Upper lobe of right lung (tissue), 1 donor: ENCODE data around the gene LRRC25. TPM values are rescaled to one million over a fixed set of nuclear protein-coding genes. Genes with fewer than 3 reads are reported as not detected.

ENCODE experiments used
- ATAC-seq: fragments of 200-7000 bp; cut with Tn5 transposase; one replicate; pipeline ENCODE4 v1.9.1; 2020; ENCODE audit warnings: mild to moderate bottlenecking, moderate library complexity
- DNase-seq: peaks from one replicate; pipeline ENCODE4 v3.0.0-alpha.2; 2020
- H3K27ac ChIP-seq: fragments of 200-600 bp; one replicate; pipeline ENCODE4 v1.8.0; 2022
- H3K27me3 ChIP-seq: fragments of 200-600 bp; one replicate; pipeline ENCODE4 v1.8.0; 2022; ENCODE audit warnings: mild to moderate bottlenecking
- H3K36me3 ChIP-seq: fragments of 200-600 bp; one replicate; pipeline ENCODE4 v1.8.0; 2022
- H3K4me1 ChIP-seq: fragments of 200-600 bp; one replicate; pipeline ENCODE4 v1.8.0; 2022
- H3K4me3 ChIP-seq: fragments of 200-600 bp; one replicate; pipeline ENCODE4 v1.8.0; 2022; ENCODE audit warnings: mild to moderate bottlenecking
- H3K9me3 ChIP-seq: fragments of 200-600 bp; one replicate; pipeline ENCODE4 v1.8.0; 2022
- CTCF ChIP-seq: fragments of 200-600 bp; IDR thresholded peaks from one replicate; pipeline ENCODE4 v1.8.0; 2022; ENCODE audit warnings: antibody characterized with exemption
- intact Hi-C: fragments of 100-400 bp; cut with DNase I; formaldehyde crosslinking; loops from one replicate; pipeline ENCODE4 v1.11.0; 2022
- total RNA-seq: library from RNA; stranded (reverse); fragmentation: NEBNext Ultra II Directional; extraction: Animal tissue kit (Norgen Biotek cat#: 25700); gene quantifications from one replicate; pipeline ENCODE4 v1.2.1, GENCODE V29; 2021
- donor health status: DM: no; HTN: yes; CAD: no; lungs with severe emphysema.

Gene LRRC25
- total RNA-seq, 1 donor from 2014 or later = 22.7 TPM

- intact Hi-C loops = no loop called here
- Histone ChIP-seq H3K4me3 (no peak overlapping the region), H3K4me1 (peaks cover 47% of the 10 kb centered on the region), H3K27me3 (no peaks in the 10 kb centered on the region), H3K36me3 (no peaks in the 10 kb centered on the region), H3K27ac (no peak overlapping the region), H3K9me3 (no peaks in the 10 kb centered on the region)
- ATAC-seq = no peak
- no peak for DNase-seq
- no peak for TF ChIP-seq CTCF
These were observed 24.0 kb upstream of the LRRC25 start for GRCh38 chr19:18421371-18421959.

- ATAC-seq (no peak), DNase-seq (no peak)
- no peaks in the 10 kb centered on the region for H3K36me3 ChIP-seq
- no peak overlapping the region for H3K27ac ChIP-seq
- H3K4me3 ChIP-seq = peak overlapping the region; percentile 72
- no peak for TF ChIP-seq CTCF
- H3K27me3 ChIP-seq = no peaks in the 10 kb centered on the region
- intact Hi-C loops = no loop called here
- peaks cover 48% of the 10 kb centered on the region for H3K4me1 ChIP-seq
- no peaks in the 10 kb centered on the region for H3K9me3 ChIP-seq
These were observed 23.5 kb upstream of the LRRC25 start for GRCh38 chr19:18420930-18421329.

- ATAC-seq (no peak), DNase-seq (peak; percentile 75)
- Histone ChIP-seq H3K27ac (peak overlapping the region; percentile 92), H3K4me1 (peaks cover 53% of the 10 kb centered on the region), H3K27me3 (no peaks in the 10 kb centered on the region), H3K4me3 (peak overlapping the region; percentile 72), H3K36me3 (no peaks in the 10 kb centered on the region), H3K9me3 (no peaks in the 10 kb centered on the region)
- no peak for TF ChIP-seq CTCF
- intact Hi-C loops = no loop called here
These were observed 22.5 kb upstream of the LRRC25 start for GRCh38 chr19:18419699-18420460.

GRCh38 chr19:18419195-18419698, 21.8 kb upstream of the LRRC25 start, which contains the start of gene SSBP4:
SSBP4 (plus strand) TSS chr19:18419398; CDS start chr19:18419649, 251 bp downstream.
- peak; percentile 29 for TF ChIP-seq CTCF
- no peaks in the 10 kb centered on the region for H3K9me3 ChIP-seq
- no peaks in the 10 kb centered on the region for H3K27me3 ChIP-seq
- peak within 1 kb of the TSS; percentile 92 for H3K27ac ChIP-seq
- ATAC-seq = peak; percentile 61
- H3K4me1 ChIP-seq = peaks cover 59% of the 10 kb centered on the region
- intact Hi-C loops = no loop called here
- H3K4me3 ChIP-seq = peak within 1 kb of the TSS; percentile 72
- no peaks in the 10 kb centered on the region for H3K36me3 ChIP-seq
- DNase-seq = peak; percentile 86

GRCh38 chr19:18418483-18419194, 21.2 kb upstream of the LRRC25 start:
- Histone ChIP-seq H3K27me3 (no peaks in the 10 kb centered on the region), H3K27ac (peak overlapping the region; percentile 92), H3K4me1 (peaks cover 61% of the 10 kb centered on the region), H3K4me3 (peak overlapping the region; percentile 72), H3K9me3 (no peaks in the 10 kb centered on the region), H3K36me3 (no peaks in the 10 kb centered on the region)
- no peak for TF ChIP-seq CTCF
- ATAC-seq (peak; percentile 7), DNase-seq (peak; percentile 82)
- intact Hi-C loops = no loop called here
